HL-60 (cell line): ENCODE data around the gene CSKMT.
"Not testable (repeated sequence)": the region's sequence is repeated elsewhere in the genome, so short reads cannot be mapped to it uniquely, and the experiment has no call there.

Experiments used
- DNase-seq, 2 experiments: peaks; one replicate each; pipeline ENCODE4 v3.0.0-alpha.2; 2010 to 2020; ENCODE audit warnings: low read depth in 1 of 2, low spot score in 1 of 2
- H3K27ac ChIP-seq: fragments of 250-450 bp; sonication (Bioruptor Pico); replicated peaks from 2 replicates; pipeline ENCODE4 v1.5.1; 2020; ENCODE audit warnings: mild to moderate bottlenecking, moderate library complexity
- H3K27me3 ChIP-seq: fragments of 250-450 bp; sonication (Bioruptor Pico); 2 replicates; pipeline ENCODE4 v1.5.1; 2021; ENCODE audit warnings: mild to moderate bottlenecking, moderate library complexity; ENCODE audit not compliant: insufficient read depth, poor library complexity, severe bottlenecking
- H3K4me3 ChIP-seq: replicated peaks from 2 replicates; pipeline ENCODE4 v1.5.1; 2011; ENCODE audit warnings: mild to moderate bottlenecking, control low read depth, low read length; ENCODE audit not compliant: insufficient read depth
- CTCF ChIP-seq: IDR thresholded peaks from one replicate; pipeline ENCODE4 v1.5.1; 2011; ENCODE audit warnings: low read length, control low read depth, inconsistent platforms; ENCODE audit not compliant: insufficient read depth
- GABPA ChIP-seq: IDR thresholded peaks from 2 replicates; pipeline ENCODE4 v1.6.1; 2012; ENCODE audit warnings: low read depth
- POLR2AphosphoS5 ChIP-seq: IDR thresholded peaks from 2 replicates; pipeline ENCODE4 v1.6.1; 2012; ENCODE audit warnings: low read depth
- REST ChIP-seq: IDR thresholded peaks from 2 replicates; pipeline ENCODE4 v1.6.1; 2012; ENCODE audit warnings: low read depth; ENCODE audit not compliant: insufficient replicate concordance
- SPI1 ChIP-seq: IDR thresholded peaks from 2 replicates; pipeline ENCODE4 v1.6.1; 2012; ENCODE audit warnings: low read depth, mild to moderate bottlenecking, borderline replicate concordance
- long read RNA-seq: library from polyadenylated mRNA; unstranded; transcript quantifications from one replicate; pipeline ENCODE4 v2.0.0, GENCODE V29; 2020

The CSKMT gene
- long read RNA-seq, transcript CSKMT-202 (2 exons, 2,870 nt) = major isoform, 76 of 84 reads
- long read RNA-seq, partial matches to known transcripts = 0 of 84 reads
- long read RNA-seq, other reads (novel, unspliced or antisense) = 5 of 84 reads

GRCh38 chr11:62665075-62665598 lies at the start of gene CSKMT, which contains the start of gene C11orf98:
Gene CSKMT, plus strand, starts transcription at chr11:62665312. Its CDS starts 568 bp downstream, at chr11:62665880.
Gene C11orf98, minus strand, starts transcription at chr11:62665210. Its CDS starts 41 bp downstream, at chr11:62665169.
- peak; percentile 99 for TF ChIP-seq POLR2AphosphoS5
- no peak for TF ChIP-seq CTCF
- TF ChIP-seq GABPA = peak; percentile 64; the same call in 1 of the 2 replicates
- peak; percentile 77 for TF ChIP-seq REST
- peak; percentile 58; the same call in 1 of the 2 replicates for TF ChIP-seq SPI1
- peak; percentile 90 to 96 for DNase-seq
- H3K4me3 ChIP-seq = peak within 1 kb of the TSS; percentile 72
- no peaks in the 10 kb centered on the region for H3K27me3 ChIP-seq
- peak within 1 kb of the TSS; percentile 78 for H3K27ac ChIP-seq

GRCh38 chr11:62615521-62615920 lies 49.6 kb upstream of the CSKMT start:
- no peak for DNase-seq
- Histone ChIP-seq H3K27me3 (no peaks in the 10 kb centered on the region), H3K27ac (no peak overlapping the region), H3K4me3 (no peak overlapping the region)
- TF ChIP-seq POLR2AphosphoS5 (no peak), REST (no peak)

- H3K27me3 ChIP-seq, H3K27ac ChIP-seq, DNase-seq, H3K4me3 ChIP-seq: not testable (repeated sequence)
These were observed 48.2 kb upstream of the CSKMT start for GRCh38 chr11:62616957-62617356.

GRCh38 chr11:62621027-62621566 lies 44.0 kb upstream of the CSKMT start:
- H3K27ac ChIP-seq = peak overlapping the region; percentile 67

More at GRCh38 chr11:62621027-62621566, 44.0 kb upstream of the CSKMT start:
- TF ChIP-seq CTCF (no peak), GABPA (no peak), POLR2AphosphoS5 (no peak), SPI1 (no peak), REST (no peak)
- DNase-seq = no peak
- H3K27me3 ChIP-seq = no peaks in the 10 kb centered on the region
- peak overlapping the region; percentile 70 for H3K4me3 ChIP-seq
